Upper lobe of left lung (tissue), 6 donors: ENCODE data around the gene MALRD1. TPM values are rescaled to one million over a fixed set of nuclear protein-coding genes. Genes with fewer than 3 reads are reported as not detected.

Source experiments
- ATAC-seq, 2 donors: fragments of 200-7000 bp; cut with Tn5 transposase; one replicate each; pipeline ENCODE4 v1.9.1; 2022; ENCODE audit warnings: mild to moderate bottlenecking in 2 of 2, moderate library complexity in 2 of 2; ENCODE audit not compliant: low FRiP score in 2 of 2
- DNase-seq, 2 donors: peaks; one replicate each; pipeline ENCODE4 v3.0.0-alpha.2; 2019 to 2020
- H3K27ac ChIP-seq, 4 donors: fragments of 200-600 bp; sonication (generic); one replicate each; pipeline ENCODE4 v1.5.1; 2016 to 2019
- H3K27me3 ChIP-seq, 4 donors: fragments of 200-600 bp; sonication (generic); one replicate each; pipeline ENCODE4 v1.5.1; 2017 to 2019
- H3K36me3 ChIP-seq, 4 donors: fragments of 200-600 bp; sonication (generic); one replicate each; pipeline ENCODE4 v1.5.1; 2016 to 2019
- H3K4me1 ChIP-seq, 4 donors: fragments of 200-600 bp; sonication (generic); one replicate each; pipeline ENCODE4 v1.5.1; 2018 to 2019
- H3K4me3 ChIP-seq, 4 donors: fragments of 200-600 bp; sonication (generic); one replicate each; pipeline ENCODE4 v1.5.1; 2017 to 2019; ENCODE audit warnings: mild to moderate bottlenecking in 2 of 4, moderate library complexity in 1 of 4
- H3K9me3 ChIP-seq, 4 donors: fragments of 200-600 bp; sonication (generic); one replicate each; pipeline ENCODE4 v1.5.1; 2018 to 2019
- EP300 ChIP-seq, 4 donors: sonication (generic); formaldehyde crosslinking; IDR thresholded peaks; one replicate each; pipeline ENCODE4 v1.5.1; 2017; ENCODE audit warnings: antibody characterized with exemption in 4 of 4, control low read depth in 2 of 4
- POLR2A ChIP-seq, 4 donors: fragments of 450-650 bp; IDR thresholded peaks; one replicate each; pipeline ENCODE4 v1.5.1; 2016 to 2017; ENCODE audit warnings: antibody characterized with exemption in 4 of 4, mild to moderate bottlenecking in 2 of 4
- POLR2AphosphoS5 ChIP-seq, 2 donors: sonication (generic); formaldehyde crosslinking; IDR thresholded peaks; one replicate each; pipeline ENCODE4 v1.5.1; 2017; ENCODE audit warnings: antibody characterized with exemption in 2 of 2
- WGBS, 2 donors: methylation state at CpG; one replicate each; pipeline ENCODE4 v1.1.5; 2017 to 2018; 5-methylcytosine and 5-hydroxymethylcytosine counted together
- total RNA-seq, 6 donors: library from RNA; depleted of rRNA in 4 of 6; stranded (reverse); fragments of >200 nt in 4 of 6; gene quantifications; one replicate each; pipeline versions ENCODE4 v1.1.0 to v1.2.1, GENCODE V29; 2016 to 2021
- TF ChIP-seq, protein P1 (sequence below), 6 experiments: fragments of 450-650 bp in 4 of 6; fragments of 200-600 bp in 2 of 6; sonication (generic) in 2 of 6; IDR thresholded peaks; one replicate each; pipeline ENCODE4 v1.5.1; 2016 to 2019; ENCODE audit warnings: antibody characterized with exemption in 6 of 6
- donor health status: DM: no; HTN: no; CAD: no; lungs with moderate emphysema.
- donor health status: DM: no; HTN: yes; CAD: no; lungs with severe emphysema.

Gene MALRD1
- total RNA-seq, 6 donors from 2014 or later: 2.7 to 21.0 (median 7.5) TPM

DNA sequence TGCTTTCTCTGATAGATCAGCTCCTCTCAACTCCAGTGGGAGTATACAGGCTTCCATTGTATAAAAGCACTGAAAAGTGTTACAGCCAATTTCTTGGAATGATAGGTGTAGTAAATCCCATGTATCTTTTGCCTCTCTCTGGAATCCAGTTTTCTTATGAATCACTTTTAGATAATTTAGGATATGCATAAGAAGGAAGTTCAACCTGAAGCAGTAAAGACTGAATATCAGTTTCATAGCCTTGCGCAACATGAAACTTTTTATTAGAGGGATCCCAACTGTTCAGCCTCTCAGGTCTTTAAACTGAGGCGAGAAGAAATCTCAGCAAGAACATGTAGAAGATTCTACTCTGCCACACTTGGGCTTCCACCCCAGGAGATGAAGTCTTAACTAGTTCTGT lies 280.0 kb downstream of the MALRD1 start:
- no peak overlapping the region for H3K4me3 ChIP-seq
- no peak for DNase-seq
- WGBS, 2 donors: 94 to 100% methylated on average over 2 of the region's 2 CpGs
- no peaks in the 10 kb centered on the region for H3K4me1 ChIP-seq
- TF ChIP-seq EP300 (IDR thresholded peaks at IDR 0.05): no peak
- no peak for ATAC-seq
- H3K27ac ChIP-seq: no peak overlapping the region
- H3K36me3 ChIP-seq: no peaks in the 10 kb centered on the region
- H3K9me3 ChIP-seq: no peaks in the 10 kb centered on the region
- no peaks in the 10 kb centered on the region for H3K27me3 ChIP-seq

DNA sequence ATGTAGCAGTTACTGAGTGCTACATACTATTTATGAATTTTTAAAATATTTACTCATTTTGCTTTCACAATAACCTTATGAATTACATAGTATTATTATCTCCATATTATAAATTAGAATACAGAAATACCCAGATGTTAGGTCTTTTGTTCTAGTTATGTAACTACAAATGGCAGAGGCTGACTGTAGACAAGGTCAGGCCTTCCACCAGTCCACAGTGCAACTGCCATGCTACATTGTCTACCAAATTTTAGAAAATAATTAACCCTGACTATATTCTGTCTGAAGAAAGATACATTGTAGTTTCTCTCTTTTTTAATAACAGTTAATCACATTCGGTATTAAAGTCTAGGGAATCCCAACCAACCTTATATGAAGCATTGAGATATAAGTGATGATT lies 280.9 kb downstream of the MALRD1 start:
- no peak overlapping the region for H3K27ac ChIP-seq
- DNase-seq (no peak), ATAC-seq (no peak)
- no peaks in the 10 kb centered on the region for H3K9me3 ChIP-seq
- no peak overlapping the region for H3K4me3 ChIP-seq
- WGBS, 2 donors: 85 to 86% methylated on average over 1 of the region's 1 CpG
- TF ChIP-seq POLR2A (IDR thresholded peaks at IDR 0.05): no peak
- no peak for TF ChIP-seq POLR2AphosphoS5 (IDR thresholded peaks at IDR 0.05)
- H3K27me3 ChIP-seq: no peaks in the 10 kb centered on the region
- no peaks in the 10 kb centered on the region for H3K36me3 ChIP-seq
- no peaks in the 10 kb centered on the region for H3K4me1 ChIP-seq

DNA sequence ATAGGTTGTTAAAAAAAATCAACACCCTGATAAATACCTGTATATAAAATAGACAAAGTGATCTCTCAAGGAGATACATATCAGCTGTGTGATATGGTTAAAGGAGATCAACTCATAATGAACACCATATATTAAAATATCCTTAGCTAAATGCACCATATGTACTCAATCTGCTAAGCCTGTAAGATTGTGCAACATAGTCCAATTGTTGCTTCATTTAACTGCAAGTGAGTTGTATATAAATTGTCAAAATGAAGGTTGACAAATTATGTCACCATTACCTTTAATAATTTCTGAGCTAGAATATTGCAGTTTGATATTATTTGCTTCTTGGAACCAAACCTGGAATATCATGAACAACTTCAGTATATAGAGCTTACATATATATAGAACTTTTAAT lies 283.7 kb downstream of the MALRD1 start:
- ATAC-seq (no peak), DNase-seq (no peak)
- H3K4me1 ChIP-seq: no peaks in the 10 kb centered on the region
- H3K27ac ChIP-seq: no peak overlapping the region
- H3K4me3 ChIP-seq: no peak overlapping the region
- TF ChIP-seq POLR2AphosphoS5 (IDR thresholded peaks at IDR 0.05) (no peak), EP300 (IDR thresholded peaks at IDR 0.05) (no peak), POLR2A (IDR thresholded peaks at IDR 0.05) (no peak)
- TF ChIP-seq, protein P1, sequence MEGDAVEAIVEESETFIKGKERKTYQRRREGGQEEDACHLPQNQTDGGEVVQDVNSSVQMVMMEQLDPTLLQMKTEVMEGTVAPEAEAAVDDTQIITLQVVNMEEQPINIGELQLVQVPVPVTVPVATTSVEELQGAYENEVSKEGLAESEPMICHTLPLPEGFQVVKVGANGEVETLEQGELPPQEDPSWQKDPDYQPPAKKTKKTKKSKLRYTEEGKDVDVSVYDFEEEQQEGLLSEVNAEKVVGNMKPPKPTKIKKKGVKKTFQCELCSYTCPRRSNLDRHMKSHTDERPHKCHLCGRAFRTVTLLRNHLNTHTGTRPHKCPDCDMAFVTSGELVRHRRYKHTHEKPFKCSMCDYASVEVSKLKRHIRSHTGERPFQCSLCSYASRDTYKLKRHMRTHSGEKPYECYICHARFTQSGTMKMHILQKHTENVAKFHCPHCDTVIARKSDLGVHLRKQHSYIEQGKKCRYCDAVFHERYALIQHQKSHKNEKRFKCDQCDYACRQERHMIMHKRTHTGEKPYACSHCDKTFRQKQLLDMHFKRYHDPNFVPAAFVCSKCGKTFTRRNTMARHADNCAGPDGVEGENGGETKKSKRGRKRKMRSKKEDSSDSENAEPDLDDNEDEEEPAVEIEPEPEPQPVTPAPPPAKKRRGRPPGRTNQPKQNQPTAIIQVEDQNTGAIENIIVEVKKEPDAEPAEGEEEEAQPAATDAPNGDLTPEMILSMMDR (IDR thresholded peaks at IDR 0.05): no peak
- H3K27me3 ChIP-seq: no peaks in the 10 kb centered on the region
- no peaks in the 10 kb centered on the region for H3K9me3 ChIP-seq
- no peaks in the 10 kb centered on the region for H3K36me3 ChIP-seq

DNA sequence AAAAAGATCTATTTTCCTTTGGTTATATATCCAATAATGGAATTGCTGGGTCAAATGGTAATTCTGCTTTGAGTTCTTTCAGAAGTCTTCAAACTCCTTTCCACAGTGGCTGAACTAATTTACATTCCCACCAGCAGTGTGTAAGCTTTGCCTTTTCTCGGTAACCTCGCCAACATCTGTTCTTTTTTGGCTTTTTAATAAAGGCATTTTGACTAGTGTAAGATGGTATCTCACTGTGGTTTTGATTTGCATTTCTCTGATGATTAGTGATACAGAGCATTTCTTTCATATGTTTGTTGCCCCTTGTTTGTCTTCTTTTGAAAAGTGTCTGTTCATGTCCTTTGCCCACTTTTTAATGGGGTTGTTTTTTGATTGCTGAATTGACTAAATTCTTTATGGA lies 285.0 kb downstream of the MALRD1 start:
- no peak for DNase-seq
- Histone ChIP-seq H3K9me3 (no peaks in the 10 kb centered on the region), H3K4me3 (no peak overlapping the region), H3K36me3 (no peaks in the 10 kb centered on the region), H3K4me1 (no peaks in the 10 kb centered on the region), H3K27me3 (no peaks in the 10 kb centered on the region), H3K27ac (no peak overlapping the region)
- 95 to 98% methylated on average over 2 of the region's 2 CpGs for WGBS, 2 donors
- ATAC-seq: no peak
- TF ChIP-seq POLR2AphosphoS5 (IDR thresholded peaks at IDR 0.05) (no peak), POLR2A (IDR thresholded peaks at IDR 0.05) (no peak), EP300 (IDR thresholded peaks at IDR 0.05) (no peak)
- TF ChIP-seq, protein P1 (IDR thresholded peaks at IDR 0.05): no peak

DNA sequence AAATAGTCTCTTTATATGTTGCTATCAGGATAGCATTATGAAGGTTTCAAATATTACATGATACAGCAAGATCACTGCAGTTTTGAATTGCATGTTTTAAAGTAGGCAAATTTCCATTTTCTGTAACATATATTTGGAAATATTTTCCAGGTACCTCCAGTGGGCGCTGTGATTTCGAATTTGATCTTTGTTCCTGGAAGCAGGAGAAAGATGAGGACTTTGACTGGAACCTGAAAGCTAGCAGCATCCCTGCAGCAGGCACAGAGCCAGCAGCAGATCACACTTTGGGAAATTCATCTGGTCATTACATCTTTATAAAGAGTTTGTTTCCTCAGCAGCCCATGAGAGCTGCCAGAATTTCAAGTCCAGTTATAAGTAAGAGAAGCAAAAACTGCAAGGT lies 299.0 kb downstream of the MALRD1 start:
- 28 to 44% methylated on average over 2 of the region's 2 CpGs for WGBS, 2 donors
- Histone ChIP-seq H3K27me3 (no peaks in the 10 kb centered on the region), H3K4me1 (no peaks in the 10 kb centered on the region), H3K36me3 (no peaks in the 10 kb centered on the region), H3K27ac (no peak overlapping the region), H3K4me3 (no peak overlapping the region), H3K9me3 (no peaks in the 10 kb centered on the region)
- no peak for ATAC-seq
- no peak for TF ChIP-seq POLR2AphosphoS5 (IDR thresholded peaks at IDR 0.05)
- no peak for TF ChIP-seq EP300 (IDR thresholded peaks at IDR 0.05)
- DNase-seq: no peak

DNA sequence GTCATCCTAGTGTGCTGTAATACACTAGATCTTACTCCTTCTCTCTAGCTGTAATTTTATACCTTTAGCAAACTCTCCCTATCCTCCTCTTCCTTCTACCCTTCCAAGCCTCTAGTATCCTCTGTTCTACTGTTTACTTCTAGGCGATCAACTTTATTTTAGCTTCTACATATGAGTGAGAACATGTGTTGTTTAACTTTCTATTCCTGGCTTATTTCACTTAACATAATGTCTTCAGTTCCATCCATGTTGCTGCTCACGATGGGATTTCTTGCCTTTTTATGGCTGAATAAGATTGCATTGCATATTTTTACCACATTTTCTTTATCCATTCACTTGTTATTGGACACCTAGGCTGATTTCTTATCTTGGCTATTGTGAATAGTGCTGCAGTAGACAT lies 318.6 kb downstream of the MALRD1 start:
- TF ChIP-seq EP300 (IDR thresholded peaks at IDR 0.05): no peak
- TF ChIP-seq, protein P1 (IDR thresholded peaks at IDR 0.05): no peak
- no peak overlapping the region for H3K27ac ChIP-seq
- H3K36me3 ChIP-seq: no peaks in the 10 kb centered on the region
- H3K4me1 ChIP-seq: no peaks in the 10 kb centered on the region
- H3K27me3 ChIP-seq: no peaks in the 10 kb centered on the region
- ATAC-seq (no peak), DNase-seq (no peak)
- no peaks in the 10 kb centered on the region for H3K9me3 ChIP-seq
- 75 to 84% methylated on average over 2 of the region's 2 CpGs for WGBS, 2 donors
- no peak overlapping the region for H3K4me3 ChIP-seq
